Measurements from ENCODE around the gene EVC. TPM values are rescaled to one million over a fixed set of nuclear protein-coding genes. Genes with fewer than 3 reads are reported as not detected.

EVC gene
- total RNA-seq, 1 donor from 2014 or later = 27.6 TPM

DNA sequence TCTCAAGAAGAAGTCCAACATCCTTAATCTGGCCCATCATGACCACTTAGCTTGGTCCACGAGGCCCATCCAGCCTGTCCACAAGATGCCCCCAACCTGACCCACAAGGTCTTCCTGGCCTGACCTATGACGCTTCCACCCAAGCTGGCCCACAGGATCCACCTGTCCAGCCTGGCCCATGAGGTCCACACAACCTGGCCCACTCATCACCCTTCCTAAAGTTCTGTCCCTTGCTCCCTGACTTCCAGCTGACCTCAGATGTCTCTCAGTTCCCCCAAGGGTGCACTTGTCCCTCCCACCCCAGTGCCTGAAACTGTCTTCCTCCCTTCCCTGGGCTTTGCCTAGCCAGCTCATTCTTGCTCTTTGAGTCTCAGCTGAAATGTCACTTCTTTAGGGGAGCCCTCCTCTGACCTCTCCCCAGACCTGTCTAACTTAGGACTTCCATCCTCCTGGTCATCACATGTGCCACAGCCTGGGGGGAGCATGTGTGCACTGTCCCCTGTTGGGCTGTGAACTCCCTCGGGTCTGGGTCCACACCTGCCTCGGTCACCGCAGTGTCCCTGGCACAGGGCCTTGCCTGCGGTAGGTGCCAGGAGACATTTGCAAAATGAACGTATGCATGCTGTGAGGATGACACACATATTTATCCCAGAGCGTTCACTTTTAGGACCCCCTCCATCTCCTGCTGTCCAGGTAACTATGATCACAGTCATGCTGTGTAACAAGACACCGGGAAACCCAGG is 61.7 kb downstream of the EVC start:
- H3K27ac ChIP-seq = no peak overlapping the region
- H3K4me1 ChIP-seq = no peaks in the 10 kb centered on the region
- peaks cover 7% of the 10 kb centered on the region for H3K9me3 ChIP-seq
- peak; percentile 38 for DNase-seq
- no peaks in the 10 kb centered on the region for H3K36me3 ChIP-seq
- peak; percentile 21 for ATAC-seq
- H3K4me3 ChIP-seq = no peak overlapping the region
- intact Hi-C loops (cut with DNase I) = no loop called here
- TF ChIP-seq, protein P1, sequence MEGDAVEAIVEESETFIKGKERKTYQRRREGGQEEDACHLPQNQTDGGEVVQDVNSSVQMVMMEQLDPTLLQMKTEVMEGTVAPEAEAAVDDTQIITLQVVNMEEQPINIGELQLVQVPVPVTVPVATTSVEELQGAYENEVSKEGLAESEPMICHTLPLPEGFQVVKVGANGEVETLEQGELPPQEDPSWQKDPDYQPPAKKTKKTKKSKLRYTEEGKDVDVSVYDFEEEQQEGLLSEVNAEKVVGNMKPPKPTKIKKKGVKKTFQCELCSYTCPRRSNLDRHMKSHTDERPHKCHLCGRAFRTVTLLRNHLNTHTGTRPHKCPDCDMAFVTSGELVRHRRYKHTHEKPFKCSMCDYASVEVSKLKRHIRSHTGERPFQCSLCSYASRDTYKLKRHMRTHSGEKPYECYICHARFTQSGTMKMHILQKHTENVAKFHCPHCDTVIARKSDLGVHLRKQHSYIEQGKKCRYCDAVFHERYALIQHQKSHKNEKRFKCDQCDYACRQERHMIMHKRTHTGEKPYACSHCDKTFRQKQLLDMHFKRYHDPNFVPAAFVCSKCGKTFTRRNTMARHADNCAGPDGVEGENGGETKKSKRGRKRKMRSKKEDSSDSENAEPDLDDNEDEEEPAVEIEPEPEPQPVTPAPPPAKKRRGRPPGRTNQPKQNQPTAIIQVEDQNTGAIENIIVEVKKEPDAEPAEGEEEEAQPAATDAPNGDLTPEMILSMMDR (IDR thresholded peaks at IDR 0.05) = no peak
- no peaks in the 10 kb centered on the region for H3K27me3 ChIP-seq

DNA sequence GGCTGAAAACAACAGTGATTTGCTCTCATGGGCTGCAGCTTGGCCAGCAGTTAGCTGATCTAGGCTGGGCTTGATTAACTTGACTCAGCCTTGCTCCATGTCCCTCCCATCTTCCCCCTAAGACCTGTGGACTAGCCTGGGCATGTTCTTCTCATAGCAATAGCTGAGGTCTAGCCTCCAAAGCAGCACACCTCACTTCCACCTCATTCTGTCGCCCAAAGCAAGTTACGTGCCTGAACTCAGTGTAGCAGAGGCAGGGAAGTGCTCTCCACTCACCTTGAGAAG is 62.2 kb downstream of the EVC start:
- Histone ChIP-seq H3K4me1 (no peaks in the 10 kb centered on the region), H3K9me3 (peaks cover 7% of the 10 kb centered on the region), H3K4me3 (no peak overlapping the region), H3K27ac (no peak overlapping the region), H3K36me3 (no peaks in the 10 kb centered on the region), H3K27me3 (no peaks in the 10 kb centered on the region)
- intact Hi-C loops (cut with DNase I) = no loop called here
- ATAC-seq (no peak), DNase-seq (no peak)
- TF ChIP-seq, protein P1 (IDR thresholded peaks at IDR 0.05) = no peak

- intact Hi-C loops (cut with DNase I) = no loop called here
Observed at GRCh38 chr4:5774416-5775036, 63.5 kb downstream of the EVC start.

GRCh38 chr4:5776510-5776909 is 65.5 kb downstream of the EVC start:
- no peak for ATAC-seq
- no peak for DNase-seq
- intact Hi-C loops (cut with DNase I) = no loop called here
- H3K27ac ChIP-seq = no peak overlapping the region
- no peaks in the 10 kb centered on the region for H3K4me1 ChIP-seq
- H3K27me3 ChIP-seq = no peaks in the 10 kb centered on the region
- TF ChIP-seq, protein P1 (IDR thresholded peaks at IDR 0.05) = no peak
- peaks cover 7% of the 10 kb centered on the region for H3K9me3 ChIP-seq
- H3K4me3 ChIP-seq = no peak overlapping the region
- no peaks in the 10 kb centered on the region for H3K36me3 ChIP-seq

More at GRCh38 chr4:5774416-5775036, 63.5 kb downstream of the EVC start:
- ATAC-seq (no peak), DNase-seq (peak; percentile 2)
- H3K4me3 ChIP-seq = no peak overlapping the region
- no peak overlapping the region for H3K27ac ChIP-seq
- H3K9me3 ChIP-seq = peaks cover 7% of the 10 kb centered on the region
- H3K27me3 ChIP-seq = no peaks in the 10 kb centered on the region
- H3K4me1 ChIP-seq = no peaks in the 10 kb centered on the region
- TF ChIP-seq, protein P1 (IDR thresholded peaks at IDR 0.05) = no peak
- H3K36me3 ChIP-seq = no peaks in the 10 kb centered on the region

- Histone ChIP-seq H3K36me3 (peaks cover 4% of the 10 kb centered on the region), H3K4me3 (no peak overlapping the region), H3K27me3 (no peaks in the 10 kb centered on the region), H3K4me1 (no peaks in the 10 kb centered on the region), H3K9me3 (peaks cover 7% of the 10 kb centered on the region), H3K27ac (no peak overlapping the region)
- TF ChIP-seq, protein P1 (IDR thresholded peaks at IDR 0.05) = no peak
- ATAC-seq (no peak), DNase-seq (peak; percentile 19)
- intact Hi-C loops (cut with DNase I) = no loop called here
Observed at GRCh38 chr4:5780831-5781480, 70.0 kb downstream of the EVC start.

Measured in upper lobe of right lung (tissue), 1 donor.